GM23338 (cell line): ENCODE data around the gene BMP5. TPM values are rescaled to one million over a fixed set of nuclear protein-coding genes. Genes with fewer than 3 reads are reported as not detected.
A peak's percentile ranks its signal among the peaks of the same experiment; 100 is the strongest.

Experiments
- ATAC-seq: fragments of 200-7000 bp; cut with Tn5 transposase; 3 replicates; pipeline ENCODE4 v1.9.1; 2020
- DNase-seq: peaks from one replicate; pipeline ENCODE4 v3.0.0-alpha.2; 2015; ENCODE audit warnings: low spot score
- H2AFZ ChIP-seq: fragments of 200-600 bp; sonication (generic); 2 replicates; pipeline ENCODE4 v1.8.0; 2016; ENCODE audit warnings: antibody characterized with exemption, mild to moderate bottlenecking, moderate library complexity
- H3F3A ChIP-seq: fragments of 200-600 bp; sonication (generic); replicated peaks from 2 replicates; pipeline ENCODE4 v1.8.0; 2017; ENCODE audit warnings: antibody characterized with exemption, mixed run types, low read depth
- H3K27ac ChIP-seq: fragments of 200-600 bp; sonication (generic); 2 replicates; pipeline ENCODE4 v1.6.1; 2016; ENCODE audit warnings: low read depth
- H3K27me3 ChIP-seq: fragments of 200-600 bp; sonication (generic); 2 replicates; pipeline ENCODE4 v1.8.0; 2016; ENCODE audit warnings: mild to moderate bottlenecking, mixed run types, moderate library complexity; ENCODE audit not compliant: insufficient read depth
- H3K36me3 ChIP-seq: fragments of 200-600 bp; sonication (generic); 2 replicates; pipeline ENCODE4 v1.8.0; 2016; ENCODE audit warnings: mild to moderate bottlenecking; ENCODE audit not compliant: insufficient read depth
- H3K4me1 ChIP-seq: fragments of 200-600 bp; sonication (generic); 2 replicates; pipeline ENCODE4 v1.8.0; 2016; ENCODE audit warnings: mild to moderate bottlenecking, moderate library complexity; ENCODE audit not compliant: insufficient read depth
- H3K4me2 ChIP-seq: fragments of 200-600 bp; sonication (generic); 2 replicates; pipeline ENCODE4 v1.7.1; 2017; ENCODE audit warnings: mixed run types
- H3K4me3 ChIP-seq: fragments of 200-600 bp; sonication (generic); 2 replicates; pipeline ENCODE4 v1.6.1; 2016; ENCODE audit warnings: mixed run types
- H3K79me2 ChIP-seq: fragments of 200-600 bp; sonication (generic); replicated peaks from 2 replicates; pipeline ENCODE4 v1.8.0; 2017; ENCODE audit warnings: mild to moderate bottlenecking; ENCODE audit not compliant: insufficient read depth
- H3K9me2 ChIP-seq: fragments of 200-600 bp; sonication (generic); 2 replicates; pipeline ENCODE4 v1.8.0; 2017; ENCODE audit not compliant: insufficient read depth
- H4K20me1 ChIP-seq: fragments of 200-600 bp; sonication (generic); replicated peaks from 2 replicates; pipeline ENCODE4 v1.8.0; 2017; ENCODE audit warnings: mild to moderate bottlenecking; ENCODE audit not compliant: insufficient read depth
- H3K27ac Mint-ChIP-seq: 2 replicates; pipeline ENCODE4 v1.8.0; 2020; ENCODE audit warnings: inconsistent platforms, mild to moderate bottlenecking, moderate library complexity, mixed read lengths
- H3K27me3 Mint-ChIP-seq: 3 replicates; pipeline ENCODE4 v1.8.0; 2022; ENCODE audit warnings: low read depth, mild to moderate bottlenecking, moderate library complexity, mixed read lengths, inconsistent platforms; ENCODE audit not compliant: insufficient read depth, poor library complexity
- H3K36me3 Mint-ChIP-seq: 3 replicates; pipeline ENCODE4 v1.8.0; 2021; ENCODE audit warnings: low read depth, mild to moderate bottlenecking, inconsistent platforms, moderate library complexity, mixed read lengths
- H3K4me1 Mint-ChIP-seq: 3 replicates; pipeline ENCODE4 v1.8.0; 2020; ENCODE audit warnings: mild to moderate bottlenecking, inconsistent platforms, mixed read lengths
- H3K4me3 Mint-ChIP-seq: 3 replicates; pipeline ENCODE4 v1.8.0; 2021; ENCODE audit warnings: moderate library complexity, mild to moderate bottlenecking, inconsistent platforms, mixed read lengths
- H3K9me3 Mint-ChIP-seq: 3 replicates; pipeline ENCODE4 v1.8.0; 2020; ENCODE audit warnings: moderate library complexity, mild to moderate bottlenecking, inconsistent platforms, mixed read lengths
- CREB1 ChIP-seq: fragments of 250-450 bp; sonication (Bioruptor Pico); IDR thresholded peaks from 2 replicates; pipeline ENCODE4 v1.5.0; 2020; ENCODE audit warnings: low read depth, mild to moderate bottlenecking, moderate library complexity
- ETS1 ChIP-seq: IDR thresholded peaks from 2 replicates; pipeline ENCODE4 v1.6.1; 2016; ENCODE audit warnings: antibody characterized with exemption
- EZH2 ChIP-seq: fragments of 200-600 bp; sonication (generic); IDR thresholded peaks from one replicate; pipeline ENCODE4 v1.8.0; 2017; ENCODE audit warnings: antibody characterized with exemption, mild to moderate bottlenecking, low read depth; ENCODE audit not compliant: unreplicated experiment
- EZH2phosphoT487 ChIP-seq: fragments of 200-600 bp; sonication (generic); IDR thresholded peaks from one replicate; pipeline ENCODE4 v1.8.1; 2018; ENCODE audit warnings: antibody characterized with exemption; ENCODE audit not compliant: unreplicated experiment
- JUNB ChIP-seq: IDR thresholded peaks from one replicate; pipeline ENCODE4 v1.6.1; 2016; ENCODE audit warnings: antibody characterized with exemption; ENCODE audit not compliant: unreplicated experiment
- NANOG ChIP-seq: IDR thresholded peaks from 2 replicates; pipeline ENCODE4 v1.6.1; 2016; ENCODE audit warnings: antibody characterized with exemption, borderline replicate concordance
- STAT1 ChIP-seq: IDR thresholded peaks from one replicate; pipeline ENCODE4 v1.6.1; 2016; ENCODE audit warnings: antibody characterized with exemption; ENCODE audit not compliant: unreplicated experiment
- ZNF331 ChIP-seq: fragments of 250-450 bp; sonication (Bioruptor Pico); IDR thresholded peaks from 2 replicates; pipeline ENCODE4 v1.5.0; 2020; ENCODE audit warnings: low read depth, mild to moderate bottlenecking, moderate library complexity
- long read RNA-seq: library from polyadenylated mRNA; unstranded; transcript quantifications from one replicate; pipeline ENCODE4 v2.0.0, GENCODE V29; 2020; ENCODE audit not compliant: unreplicated experiment
- polyA plus RNA-seq: library from polyadenylated mRNA; unstranded; fragments of >200 nt; fragmentation: Nextera tagmentation; extraction: Ambion mirVana; gene quantifications from 2 replicates; pipeline ENCODE4 v1.2.1, GENCODE V29; 2016
- total RNA-seq: library from RNA; depleted of rRNA; stranded (reverse); fragments of >200 nt; shearing (Covaris generic); gene quantifications from 2 replicates; pipeline ENCODE4 v1.2.3, GENCODE V29; 2014; rRNA removed
- TF ChIP-seq, protein P1 (sequence below), 2 experiments: fragments of 200-600 bp in 1 of 2; sonication (generic) in 1 of 2; conservative IDR thresholded peaks; 2 replicates each; pipeline versions ENCODE4 v1.5.1 to v1.6.1; 2016 to 2017; ENCODE audit warnings: antibody characterized with exemption in 2 of 2, low read depth in 2 of 2, mild to moderate bottlenecking in 2 of 2, moderate library complexity in 1 of 2
- TF ChIP-seq, protein P2 (sequence below): IDR thresholded peaks from one replicate; pipeline ENCODE4 v1.6.1; 2018; ENCODE audit warnings: antibody characterized with exemption; ENCODE audit not compliant: unreplicated experiment

Gene BMP5
- total RNA-seq = 0.07 TPM in 1 of 2 replicates, not detected in the other
- polyA plus RNA-seq = 0.06 and 0.14 TPM in 2 replicates
- long read RNA-seq = 0 reads

- no peaks in the 10 kb centered on the region for H3K27me3 Mint-ChIP-seq
- H3K27ac ChIP-seq = no peak within 1 kb of the TSS
- no peaks in the 10 kb centered on the region for H3K27me3 ChIP-seq
- H2AFZ ChIP-seq = no peak within 1 kb of the TSS
- H4K20me1 ChIP-seq = no peaks in the 10 kb centered on the region
- peak within 1 kb of the TSS; percentile 12; the same call in 1 of the 2 replicates for H3K4me3 ChIP-seq
- no peaks in the 10 kb centered on the region for H3K36me3 Mint-ChIP-seq
- H3K4me2 ChIP-seq = peak within 1 kb of the TSS; percentile 35; the same call in 1 of the 2 replicates
- DNase-seq (peak; percentile 78), ATAC-seq (peak; percentile 97)
- TF ChIP-seq ETS1 (no peak), JUNB (no peak)
- H3K36me3 ChIP-seq = no peaks in the 10 kb centered on the region
- H3K4me1 Mint-ChIP-seq = peaks cover 28% of the 10 kb centered on the region
- no peaks in the 10 kb centered on the region for H3K9me3 Mint-ChIP-seq
- peaks cover 19% of the 10 kb centered on the region for H3K4me1 ChIP-seq
- no peaks in the 10 kb centered on the region for H3K9me2 ChIP-seq
- no peak within 1 kb of the TSS for H3K27ac Mint-ChIP-seq
- H3F3A ChIP-seq = no peaks in the 10 kb centered on the region
- peak within 1 kb of the TSS; percentile 34; the same call in 1 of the 3 replicates for H3K4me3 Mint-ChIP-seq
- no peaks in the 10 kb centered on the region for H3K79me2 ChIP-seq
Measured at GRCh38 chr6:55875400-55875799, at the start of gene BMP5. TSS of gene BMP5 (minus strand) at chr6:55875590. CDS start at chr6:55874865, 725 bp downstream.

- no peak overlapping the region for H3K27ac ChIP-seq
- H3K36me3 ChIP-seq = no peaks in the 10 kb centered on the region
- H3K4me1 ChIP-seq = no peaks in the 10 kb centered on the region
- no peaks in the 10 kb centered on the region for H4K20me1 ChIP-seq
- no peak overlapping the region for H2AFZ ChIP-seq
- H3K36me3 Mint-ChIP-seq = no peaks in the 10 kb centered on the region
- H3K4me3 ChIP-seq = no peak overlapping the region
- H3K27me3 ChIP-seq = no peaks in the 10 kb centered on the region
- no peaks in the 10 kb centered on the region for H3F3A ChIP-seq
- no peak for DNase-seq
- H3K79me2 ChIP-seq = no peaks in the 10 kb centered on the region
- H3K27ac Mint-ChIP-seq = no peak overlapping the region
- no peaks in the 10 kb centered on the region for H3K27me3 Mint-ChIP-seq
- H3K9me3 Mint-ChIP-seq = no peaks in the 10 kb centered on the region
- no peak for ATAC-seq
- H3K4me1 Mint-ChIP-seq = peaks cover 3% of the 10 kb centered on the region; the same call in 2 of the 3 replicates
- H3K9me2 ChIP-seq = no peaks in the 10 kb centered on the region
- no peak overlapping the region for H3K4me3 Mint-ChIP-seq
- no peak overlapping the region for H3K4me2 ChIP-seq
- TF ChIP-seq ZNF331 (CRISPR knock-in tag) = no peak
- TF ChIP-seq JUNB = no peak
- TF ChIP-seq, protein P1, sequence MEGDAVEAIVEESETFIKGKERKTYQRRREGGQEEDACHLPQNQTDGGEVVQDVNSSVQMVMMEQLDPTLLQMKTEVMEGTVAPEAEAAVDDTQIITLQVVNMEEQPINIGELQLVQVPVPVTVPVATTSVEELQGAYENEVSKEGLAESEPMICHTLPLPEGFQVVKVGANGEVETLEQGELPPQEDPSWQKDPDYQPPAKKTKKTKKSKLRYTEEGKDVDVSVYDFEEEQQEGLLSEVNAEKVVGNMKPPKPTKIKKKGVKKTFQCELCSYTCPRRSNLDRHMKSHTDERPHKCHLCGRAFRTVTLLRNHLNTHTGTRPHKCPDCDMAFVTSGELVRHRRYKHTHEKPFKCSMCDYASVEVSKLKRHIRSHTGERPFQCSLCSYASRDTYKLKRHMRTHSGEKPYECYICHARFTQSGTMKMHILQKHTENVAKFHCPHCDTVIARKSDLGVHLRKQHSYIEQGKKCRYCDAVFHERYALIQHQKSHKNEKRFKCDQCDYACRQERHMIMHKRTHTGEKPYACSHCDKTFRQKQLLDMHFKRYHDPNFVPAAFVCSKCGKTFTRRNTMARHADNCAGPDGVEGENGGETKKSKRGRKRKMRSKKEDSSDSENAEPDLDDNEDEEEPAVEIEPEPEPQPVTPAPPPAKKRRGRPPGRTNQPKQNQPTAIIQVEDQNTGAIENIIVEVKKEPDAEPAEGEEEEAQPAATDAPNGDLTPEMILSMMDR (conservative IDR thresholded peaks at IDR 0.05; ENCODE audit: low read depth in 2 of 2) = no peak
- no peak for TF ChIP-seq CREB1 (CRISPR knock-in tag)
- TF ChIP-seq, protein P2, sequence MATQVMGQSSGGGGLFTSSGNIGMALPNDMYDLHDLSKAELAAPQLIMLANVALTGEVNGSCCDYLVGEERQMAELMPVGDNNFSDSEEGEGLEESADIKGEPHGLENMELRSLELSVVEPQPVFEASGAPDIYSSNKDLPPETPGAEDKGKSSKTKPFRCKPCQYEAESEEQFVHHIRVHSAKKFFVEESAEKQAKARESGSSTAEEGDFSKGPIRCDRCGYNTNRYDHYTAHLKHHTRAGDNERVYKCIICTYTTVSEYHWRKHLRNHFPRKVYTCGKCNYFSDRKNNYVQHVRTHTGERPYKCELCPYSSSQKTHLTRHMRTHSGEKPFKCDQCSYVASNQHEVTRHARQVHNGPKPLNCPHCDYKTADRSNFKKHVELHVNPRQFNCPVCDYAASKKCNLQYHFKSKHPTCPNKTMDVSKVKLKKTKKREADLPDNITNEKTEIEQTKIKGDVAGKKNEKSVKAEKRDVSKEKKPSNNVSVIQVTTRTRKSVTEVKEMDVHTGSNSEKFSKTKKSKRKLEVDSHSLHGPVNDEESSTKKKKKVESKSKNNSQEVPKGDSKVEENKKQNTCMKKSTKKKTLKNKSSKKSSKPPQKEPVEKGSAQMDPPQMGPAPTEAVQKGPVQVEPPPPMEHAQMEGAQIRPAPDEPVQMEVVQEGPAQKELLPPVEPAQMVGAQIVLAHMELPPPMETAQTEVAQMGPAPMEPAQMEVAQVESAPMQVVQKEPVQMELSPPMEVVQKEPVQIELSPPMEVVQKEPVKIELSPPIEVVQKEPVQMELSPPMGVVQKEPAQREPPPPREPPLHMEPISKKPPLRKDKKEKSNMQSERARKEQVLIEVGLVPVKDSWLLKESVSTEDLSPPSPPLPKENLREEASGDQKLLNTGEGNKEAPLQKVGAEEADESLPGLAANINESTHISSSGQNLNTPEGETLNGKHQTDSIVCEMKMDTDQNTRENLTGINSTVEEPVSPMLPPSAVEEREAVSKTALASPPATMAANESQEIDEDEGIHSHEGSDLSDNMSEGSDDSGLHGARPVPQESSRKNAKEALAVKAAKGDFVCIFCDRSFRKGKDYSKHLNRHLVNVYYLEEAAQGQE = no peak
- no peak for TF ChIP-seq NANOG
- no peak for TF ChIP-seq ETS1
- TF ChIP-seq STAT1 = no peak
- no peak for TF ChIP-seq EZH2
- no peak for TF ChIP-seq EZH2phosphoT487
Measured at GRCh38 chr6:55922406-55922805, 47.0 kb upstream of the BMP5 start.
